ENCODE data around the gene CPNE4.

Gene CPNE4

GRCh38 chr3:131541288-131541687 lies 493.5 kb downstream of the CPNE4 start:
- no peaks in the 10 kb centered on the region for H3K36me3 ChIP-seq (ENCODE audit: insufficient read depth, low read length)
- no peaks in the 10 kb centered on the region for H4K20me1 ChIP-seq (ENCODE audit: insufficient read depth, low read length)
- no peak for TF ChIP-seq EZH2 (IDR thresholded peaks at IDR 0.05; ENCODE audit: borderline replicate concordance, low read length)
- no peak for TF ChIP-seq CTCF (IDR thresholded peaks at IDR 0.05; ENCODE audit: low read length)
- H2AFZ ChIP-seq (ENCODE audit: low read length): no peak overlapping the region
- no peaks in the 10 kb centered on the region for H3K4me1 ChIP-seq (ENCODE audit: insufficient read depth, low read length, severe bottlenecking)
- H3K4me2 ChIP-seq (ENCODE audit: low read length): no peak overlapping the region
- H3K4me3 ChIP-seq (ENCODE audit: low read depth, low read length, poor library complexity, severe bottlenecking): no peak overlapping the region
- H3K27me3 ChIP-seq (ENCODE audit: insufficient read depth, low read length): no peaks in the 10 kb centered on the region
- no peak overlapping the region for H3K27ac ChIP-seq (ENCODE audit: low read depth, low read length, poor library complexity, severe bottlenecking)
- H3F3A ChIP-seq (ENCODE audit: insufficient read depth, low read length): no peaks in the 10 kb centered on the region
- no peak overlapping the region for H3K9ac ChIP-seq (ENCODE audit: low read length)
- H3K79me2 ChIP-seq (ENCODE audit: insufficient read depth, low read length): no peaks in the 10 kb centered on the region
- H3K9me2 ChIP-seq (ENCODE audit: low read depth, low read length): no peaks in the 10 kb centered on the region
- H3K9me3 ChIP-seq (ENCODE audit: low read length): no peaks in the 10 kb centered on the region

- Histone ChIP-seq H3F3A (ENCODE audit: insufficient read depth, low read length) (no peaks in the 10 kb centered on the region), H3K79me2 (ENCODE audit: insufficient read depth, low read length) (no peaks in the 10 kb centered on the region), H3K4me3 (ENCODE audit: low read depth, low read length, poor library complexity, severe bottlenecking) (no peak overlapping the region), H3K4me1 (ENCODE audit: insufficient read depth, low read length, severe bottlenecking) (no peaks in the 10 kb centered on the region), H3K27me3 (ENCODE audit: insufficient read depth, low read length) (no peaks in the 10 kb centered on the region), H3K4me2 (ENCODE audit: low read length) (no peak overlapping the region), H2AFZ (ENCODE audit: low read length) (no peak overlapping the region), H3K9ac (ENCODE audit: low read length) (no peak overlapping the region), H3K36me3 (ENCODE audit: insufficient read depth, low read length) (no peaks in the 10 kb centered on the region), H4K20me1 (ENCODE audit: insufficient read depth, low read length) (no peaks in the 10 kb centered on the region), H3K9me3 (ENCODE audit: low read length) (no peaks in the 10 kb centered on the region), H3K27ac (ENCODE audit: low read depth, low read length, poor library complexity, severe bottlenecking) (no peak overlapping the region), H3K9me2 (ENCODE audit: low read depth, low read length) (no peaks in the 10 kb centered on the region)
- no peak for TF ChIP-seq EZH2 (IDR thresholded peaks at IDR 0.05; ENCODE audit: borderline replicate concordance, low read length)
- no peak for TF ChIP-seq CTCF (IDR thresholded peaks at IDR 0.05; ENCODE audit: low read length)
Observed at GRCh38 chr3:131540821-131541220, 494.0 kb downstream of the CPNE4 start.

GRCh38 chr3:131540143-131540542 lies 494.7 kb downstream of the CPNE4 start:
- Histone ChIP-seq H3K4me1 (ENCODE audit: insufficient read depth, low read length, severe bottlenecking) (no peaks in the 10 kb centered on the region), H3K9ac (ENCODE audit: low read length) (no peak overlapping the region), H2AFZ (ENCODE audit: low read length) (no peak overlapping the region), H3K27ac (ENCODE audit: low read depth, low read length, poor library complexity, severe bottlenecking) (no peak overlapping the region), H3K36me3 (ENCODE audit: insufficient read depth, low read length) (no peaks in the 10 kb centered on the region), H4K20me1 (ENCODE audit: insufficient read depth, low read length) (no peaks in the 10 kb centered on the region), H3K27me3 (ENCODE audit: insufficient read depth, low read length) (no peaks in the 10 kb centered on the region), H3K79me2 (ENCODE audit: insufficient read depth, low read length) (no peaks in the 10 kb centered on the region), H3F3A (ENCODE audit: insufficient read depth, low read length) (no peaks in the 10 kb centered on the region), H3K4me3 (ENCODE audit: low read depth, low read length, poor library complexity, severe bottlenecking) (no peak overlapping the region), H3K9me3 (ENCODE audit: low read length) (no peaks in the 10 kb centered on the region), H3K4me2 (ENCODE audit: low read length) (no peak overlapping the region), H3K9me2 (ENCODE audit: low read depth, low read length) (no peaks in the 10 kb centered on the region)
- TF ChIP-seq CTCF (IDR thresholded peaks at IDR 0.05; ENCODE audit: low read length): no peak
- no peak for TF ChIP-seq EZH2 (IDR thresholded peaks at IDR 0.05; ENCODE audit: borderline replicate concordance, low read length)

Data from OCI-LY1 (cell line).